NT2/D1 (cell line): ENCODE data around the gene ACOX1.

Experiments
- YY1 ChIP-seq: IDR thresholded peaks from 2 replicates; pipeline ENCODE4 v1.6.1; 2011; ENCODE audit not compliant: insufficient read length, insufficient read depth
- ZNF274 ChIP-seq: IDR thresholded peaks from 2 replicates; pipeline ENCODE4 v1.6.1; 2011; ENCODE audit warnings: mild to moderate bottlenecking, low read depth, low read length

- TF ChIP-seq ZNF274 (no peak), YY1 (no peak)
Measured at GRCh38 chr17:75981019-75981615, 2.2 kb upstream of the ACOX1 start.
